Activated CD4-positive, alpha-beta T cell treated with anti-CD3 and anti-CD28 coated beads, Interleukin-2, amount 50 U/mL, for 1 hour (primary cell): Measurements from ENCODE around the gene C12orf56.
A peak's percentile ranks its signal among the peaks of the same experiment; 100 is the strongest.

ENCODE experiments used
- DNase-seq: peaks from one replicate; pipeline ENCODE4 v3.0.0-alpha.2; 2020

C12orf56 gene, protein sequence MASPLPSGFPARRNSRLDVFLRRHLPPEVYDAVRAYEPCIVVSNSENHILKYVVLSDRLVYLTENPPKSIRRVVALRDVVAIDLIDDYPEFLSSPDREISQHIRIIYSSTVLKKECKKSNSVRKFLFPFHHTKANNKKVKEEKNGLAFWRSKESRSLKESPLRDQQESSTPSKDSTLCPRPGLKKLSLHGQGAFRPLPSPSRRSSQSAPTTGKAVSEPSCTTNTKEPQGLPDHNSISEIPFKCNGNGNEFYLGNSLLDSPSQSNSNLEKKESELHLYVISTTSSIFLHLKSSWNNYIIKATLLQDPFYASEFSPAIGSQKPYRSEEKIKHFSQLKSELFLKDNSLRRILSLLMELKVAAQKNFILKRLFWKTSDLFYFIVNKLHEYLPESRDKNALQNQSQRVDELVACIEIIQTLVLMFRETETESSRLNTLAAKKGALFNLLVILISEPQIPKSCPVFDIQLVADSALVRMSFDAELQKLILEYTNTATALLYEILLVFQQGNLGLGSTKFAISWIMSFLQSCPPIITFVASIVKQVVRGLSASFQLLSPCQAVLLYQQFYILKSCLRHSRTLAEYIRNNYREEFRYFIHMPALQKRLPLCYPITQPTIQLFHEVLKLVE

DNA sequence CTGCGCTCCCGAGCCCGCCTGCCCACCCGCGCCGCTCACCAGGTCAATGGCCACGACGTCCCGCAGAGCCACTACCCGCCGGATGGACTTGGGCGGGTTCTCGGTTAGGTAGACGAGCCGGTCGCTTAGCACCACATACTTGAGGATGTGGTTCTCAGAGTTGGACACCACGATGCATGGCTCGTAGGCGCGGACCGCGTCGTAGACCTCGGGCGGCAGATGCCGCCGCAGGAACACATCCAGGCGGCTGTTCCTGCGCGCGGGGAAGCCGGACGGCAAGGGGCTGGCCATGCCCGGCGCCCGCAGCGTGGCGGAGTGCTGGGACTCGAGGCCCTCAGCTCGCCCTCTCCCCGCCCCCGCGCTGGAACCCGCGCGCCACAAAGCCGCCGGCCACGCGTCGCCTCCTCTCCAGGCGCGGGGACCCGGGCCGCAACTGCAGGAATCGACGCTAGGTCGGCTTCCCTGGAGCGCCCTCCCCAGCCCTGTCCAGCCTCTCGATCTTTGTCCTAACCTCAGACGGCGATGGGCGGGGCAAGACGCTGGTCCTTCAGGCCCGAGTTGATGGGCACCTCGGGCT is at the start of gene C12orf56:
Gene C12orf56, minus strand, starts transcription at position 484 of the 577 bp plus-strand sequence. Its CDS starts 193 bp downstream, at position 291.
- no peak for DNase-seq

DNA sequence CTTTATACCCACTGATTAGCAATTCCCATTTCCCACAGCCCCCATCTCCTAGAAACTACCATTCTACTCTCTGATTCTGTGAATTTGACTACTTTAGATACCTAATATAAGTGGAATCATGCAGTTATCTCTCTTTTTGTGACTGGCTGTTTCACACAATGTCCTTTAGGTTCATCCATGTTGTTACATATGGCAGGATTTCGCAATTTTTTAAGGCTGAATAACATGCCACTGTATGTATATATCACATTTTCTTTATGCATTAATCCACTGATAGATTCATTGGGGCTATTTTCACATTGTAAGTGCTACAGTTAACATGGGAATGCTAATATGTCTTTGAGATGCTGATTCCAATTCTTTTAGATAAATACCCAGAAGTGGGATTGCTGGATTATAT is 49.5 kb upstream of the C12orf56 start:
- no peak for DNase-seq

DNA sequence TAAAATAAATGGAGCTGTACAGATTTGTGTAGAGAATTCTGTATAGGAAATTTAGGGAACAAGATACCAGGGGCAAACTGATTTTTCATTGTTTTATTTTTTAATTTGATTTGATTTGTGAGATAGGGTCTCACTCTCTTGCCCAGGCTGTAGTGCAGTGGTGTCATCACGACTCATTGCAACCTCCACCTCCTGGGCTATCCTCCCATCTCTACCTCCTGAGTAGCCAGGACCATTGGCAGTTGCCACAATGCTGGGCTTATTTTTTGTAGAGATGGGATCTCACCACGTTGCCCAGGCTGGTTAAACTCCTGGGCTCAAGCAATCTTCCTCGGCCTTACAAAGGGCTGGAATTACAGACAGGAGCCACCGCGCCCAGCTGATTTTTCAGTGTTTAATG is 43.4 kb upstream of the C12orf56 start:
- DNase-seq, result no peak

DNA sequence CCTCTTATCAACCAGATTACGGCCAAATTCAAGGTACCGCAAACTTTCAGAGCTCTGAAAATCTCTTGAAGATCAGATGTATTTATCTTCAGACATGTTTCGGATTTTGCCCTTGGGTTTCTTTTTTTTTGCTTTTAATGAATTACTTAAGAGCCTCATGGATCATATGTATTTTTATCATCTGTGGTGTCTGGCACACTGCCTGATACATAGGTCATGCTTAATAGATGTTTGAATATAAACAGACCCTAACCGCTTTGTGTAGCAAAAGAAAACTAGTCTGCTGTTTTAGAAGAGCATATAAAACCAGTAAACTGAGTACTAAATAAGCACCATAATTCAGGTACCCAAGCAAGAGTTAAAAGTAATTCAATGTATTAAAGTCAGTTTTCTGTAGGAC is 41.2 kb upstream of the C12orf56 start:
- DNase-seq, result no peak

DNA sequence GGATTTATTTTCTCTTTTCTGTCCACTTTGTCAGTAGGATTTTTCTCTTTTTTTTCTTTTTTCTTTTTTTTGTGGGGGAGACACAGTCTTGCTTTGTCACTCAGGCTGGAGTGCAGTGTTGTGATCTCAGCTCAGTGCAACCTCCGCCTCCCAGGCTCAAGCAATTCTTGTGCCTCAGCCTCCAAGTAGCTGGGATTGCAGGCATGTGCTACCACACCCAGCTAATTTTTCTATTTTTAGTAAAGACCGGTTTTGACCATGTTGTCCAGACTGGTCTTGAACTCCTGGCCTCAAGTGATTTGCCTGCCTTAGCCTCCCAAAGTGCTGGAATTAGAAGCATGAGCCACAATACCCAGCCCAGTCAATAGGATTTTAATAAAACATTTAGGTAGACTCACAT is 40.3 kb upstream of the C12orf56 start:
- no peak for DNase-seq

DNA sequence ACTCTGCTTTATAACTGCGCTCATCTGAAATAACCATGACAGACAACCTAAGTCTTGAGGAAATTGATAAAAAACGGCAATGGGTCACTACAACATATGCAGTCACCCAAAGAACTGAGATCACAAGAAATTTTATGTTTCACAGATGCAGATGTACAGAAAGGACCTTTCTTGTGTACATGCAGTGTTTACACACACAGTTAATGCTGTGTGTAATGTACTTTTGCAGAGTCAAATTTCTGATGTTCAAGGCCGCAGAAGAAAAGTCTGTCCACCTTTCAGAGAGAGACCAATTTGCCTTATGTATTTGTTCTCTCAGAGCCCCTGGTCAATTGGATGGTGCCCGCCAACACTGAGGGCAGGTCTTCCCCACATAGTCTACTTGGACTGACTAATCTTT is 38.4 kb upstream of the C12orf56 start:
- DNase-seq, result no peak

DNA sequence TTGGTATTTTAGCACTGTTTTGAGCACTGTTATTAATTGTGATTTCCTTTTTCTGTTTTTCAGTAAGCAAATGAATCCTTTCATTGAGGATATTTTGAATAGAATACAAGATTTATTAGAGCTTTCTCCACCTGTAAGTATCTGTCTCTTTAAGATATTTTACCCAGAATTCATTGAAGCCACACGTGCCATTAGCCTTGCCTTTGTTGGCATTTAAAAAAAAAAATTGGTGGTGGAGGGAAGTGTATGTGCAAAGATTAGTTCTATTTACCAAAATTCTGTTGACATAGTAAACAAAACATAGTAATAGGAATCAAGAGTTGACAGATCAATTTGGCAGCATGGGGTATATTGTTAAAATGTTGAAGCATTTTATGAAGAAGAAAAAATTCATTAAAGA is 37.4 kb upstream of the C12orf56 start:
- no peak for DNase-seq

DNA sequence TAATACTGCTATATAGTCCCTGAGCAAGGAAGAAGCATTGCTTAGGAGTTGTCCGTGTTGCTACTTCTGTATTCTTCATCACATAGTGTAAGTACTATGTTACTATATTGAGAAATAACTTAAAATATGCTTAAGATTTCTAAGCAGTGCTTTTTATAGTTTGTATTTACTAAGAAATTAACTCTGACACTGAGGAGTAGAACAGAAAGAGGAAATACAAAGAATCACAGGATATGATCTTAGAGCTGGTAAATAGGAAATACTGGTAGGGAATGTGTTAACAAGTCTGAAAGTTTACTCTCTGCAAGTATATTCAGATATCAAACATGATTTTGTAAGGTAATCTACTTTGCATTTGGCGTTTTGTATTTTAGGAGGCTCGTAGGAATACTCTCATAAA is 29.1 kb upstream of the C12orf56 start:
- DNase-seq, result no peak

DNA sequence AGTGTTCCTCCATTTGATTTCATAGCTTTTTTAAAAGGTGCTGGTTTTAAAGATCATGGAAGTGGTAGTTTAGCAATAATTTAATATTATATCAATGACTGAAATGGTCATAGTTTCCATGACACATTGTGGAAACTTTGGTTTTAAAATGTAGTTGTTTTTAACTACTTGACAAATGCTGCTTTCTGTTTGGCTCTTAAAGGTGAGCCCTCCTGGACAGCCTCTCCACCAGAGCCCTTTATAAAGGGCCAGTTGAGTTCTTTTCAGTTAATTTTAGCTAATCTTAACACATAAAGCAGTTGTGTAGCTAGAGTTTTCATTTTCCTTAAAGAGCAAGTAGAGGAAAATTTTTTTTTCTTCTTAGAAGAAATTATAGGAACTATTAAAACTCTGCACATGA is 27.7 kb upstream of the C12orf56 start:
- no peak for DNase-seq

DNA sequence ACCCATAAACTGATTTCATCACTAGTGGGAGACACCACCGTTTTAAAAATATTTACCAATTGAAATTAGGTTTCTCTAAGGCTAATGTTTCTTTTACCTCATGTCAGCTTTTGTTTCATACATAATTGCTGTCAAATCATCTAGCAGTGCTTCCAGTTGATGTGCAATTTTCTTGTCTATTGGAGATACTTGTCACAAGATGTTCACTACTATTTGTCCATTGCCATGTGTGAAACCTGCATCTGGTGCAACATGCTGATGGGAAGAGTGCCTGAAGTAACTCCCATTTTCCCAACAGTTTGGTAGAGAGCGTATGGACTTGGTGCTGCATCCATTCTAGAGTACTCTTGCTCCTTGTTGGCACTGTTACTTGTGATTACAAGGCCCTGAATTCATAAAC is 23.3 kb upstream of the C12orf56 start:
- DNase-seq, result no peak

DNA sequence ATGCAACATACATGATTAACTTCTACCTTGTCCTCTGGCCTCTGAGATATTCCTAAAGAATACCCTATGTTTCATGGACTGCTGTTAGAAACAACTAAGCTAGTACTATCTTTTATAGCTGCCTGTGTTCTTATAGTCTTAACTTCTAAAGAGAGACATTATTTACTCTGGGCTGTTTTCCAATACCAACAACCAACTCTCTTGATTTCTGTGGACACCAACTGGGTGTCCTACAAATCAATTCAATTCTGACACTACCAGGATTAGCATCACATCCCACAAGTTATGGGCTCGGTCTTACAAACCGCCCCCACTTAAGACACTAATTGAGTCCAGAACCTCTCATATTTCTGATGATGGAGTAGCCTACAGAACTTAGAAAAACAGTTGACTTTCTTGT is 21.9 kb upstream of the C12orf56 start:
- DNase-seq, result no peak

DNA sequence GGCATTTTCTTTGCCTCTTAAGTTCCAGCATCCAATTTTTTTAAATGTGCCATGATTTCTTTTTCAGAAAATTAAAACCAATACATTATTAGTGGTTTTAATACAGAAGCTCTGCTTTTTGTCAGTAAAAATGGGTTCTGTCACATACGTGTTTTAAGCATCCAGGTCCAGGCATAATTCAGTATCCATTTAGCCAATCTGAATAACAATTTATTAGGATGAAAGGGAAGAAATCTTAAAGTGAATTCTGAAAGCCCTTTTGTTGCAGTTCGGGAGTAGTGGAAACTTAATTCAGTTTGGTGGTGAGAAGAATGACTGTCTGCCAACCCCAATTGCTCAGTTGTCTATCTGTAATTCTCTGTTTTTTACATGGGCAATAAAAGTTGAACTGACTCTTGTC is 20.9 kb upstream of the C12orf56 start:
- DNase-seq, result no peak

DNA sequence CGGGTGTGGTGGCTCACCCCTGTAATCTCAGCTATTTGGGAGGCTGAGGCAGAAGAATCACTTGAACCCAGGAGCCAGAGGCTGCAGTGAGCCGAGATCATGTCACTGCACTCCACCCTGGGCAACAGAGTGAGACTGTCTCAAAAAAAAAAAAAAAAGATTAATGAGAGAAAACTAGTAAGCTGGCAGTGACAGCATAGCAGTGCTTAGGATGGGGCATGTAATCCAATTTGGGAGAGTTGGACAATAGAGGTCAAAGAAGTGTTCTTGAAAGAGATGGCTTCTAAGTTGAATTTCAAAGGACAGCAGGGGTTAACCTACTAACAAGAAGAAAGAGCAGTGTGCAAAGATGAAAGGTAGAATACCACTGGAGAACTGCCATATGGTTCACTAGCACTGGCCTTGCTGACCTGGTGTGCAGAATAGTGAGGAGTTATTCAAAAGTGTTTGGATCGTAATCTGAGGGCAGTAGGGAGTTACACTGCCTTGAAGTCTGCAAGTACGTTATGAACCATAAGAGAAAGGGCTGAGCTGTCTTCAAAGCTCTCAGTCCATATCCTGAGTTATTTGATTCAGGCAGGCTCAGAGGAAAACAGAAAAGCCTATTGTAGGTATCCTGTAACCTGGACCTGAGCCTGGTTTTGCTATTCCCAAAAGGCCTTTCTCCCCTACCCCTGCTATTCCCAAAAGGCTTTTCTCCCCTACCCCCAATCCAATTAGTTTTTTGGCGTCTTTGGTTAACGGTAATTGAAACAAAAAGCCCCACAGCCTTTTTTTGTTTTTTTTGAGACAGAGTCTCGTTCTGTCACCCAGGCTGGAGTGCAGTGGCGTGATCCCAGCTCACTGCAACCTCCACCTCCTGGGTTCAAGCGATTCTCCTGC is 17.0 kb upstream of the C12orf56 start:
- no peak for DNase-seq

DNA sequence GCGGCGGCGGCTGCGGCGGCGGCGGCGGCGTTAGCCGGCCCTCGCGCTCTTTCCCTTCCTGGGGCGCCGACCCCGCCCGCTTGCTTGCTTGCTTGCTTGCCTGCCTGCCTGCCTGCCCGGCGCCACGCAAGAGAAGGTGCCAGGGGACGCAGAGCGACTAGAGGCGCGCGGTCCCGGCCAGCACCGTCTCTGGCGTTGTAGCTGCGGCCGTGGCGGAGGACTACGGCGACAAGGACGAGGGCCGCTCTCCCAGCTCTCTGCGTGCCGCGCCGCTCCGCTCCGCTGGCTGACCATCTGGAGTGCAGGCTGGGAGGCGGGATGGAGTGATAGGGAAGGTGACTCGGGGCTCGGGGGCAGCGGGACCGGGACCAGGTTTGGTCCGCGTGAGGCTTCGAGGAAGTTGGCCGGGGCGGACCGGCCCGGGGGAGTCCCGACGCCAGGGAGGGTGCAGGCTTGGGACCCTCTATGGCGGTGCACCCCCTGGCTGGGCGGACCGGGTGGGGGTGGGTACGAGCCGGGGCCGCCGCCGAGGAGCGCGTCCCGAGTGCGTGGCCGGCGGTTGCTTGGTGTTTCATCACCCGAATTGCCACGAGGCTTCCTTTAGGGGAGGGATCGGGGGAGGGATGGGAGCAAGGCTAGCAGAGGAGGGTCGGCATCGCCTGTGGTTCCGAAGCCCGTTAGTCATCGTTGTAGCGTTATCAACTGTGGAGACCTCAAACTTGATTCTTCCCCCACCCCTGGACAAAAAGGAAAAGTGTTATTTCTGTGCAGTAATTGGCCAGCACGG is 14.1 kb upstream of the C12orf56 start:
- DNase-seq, result peak; percentile 25

DNA sequence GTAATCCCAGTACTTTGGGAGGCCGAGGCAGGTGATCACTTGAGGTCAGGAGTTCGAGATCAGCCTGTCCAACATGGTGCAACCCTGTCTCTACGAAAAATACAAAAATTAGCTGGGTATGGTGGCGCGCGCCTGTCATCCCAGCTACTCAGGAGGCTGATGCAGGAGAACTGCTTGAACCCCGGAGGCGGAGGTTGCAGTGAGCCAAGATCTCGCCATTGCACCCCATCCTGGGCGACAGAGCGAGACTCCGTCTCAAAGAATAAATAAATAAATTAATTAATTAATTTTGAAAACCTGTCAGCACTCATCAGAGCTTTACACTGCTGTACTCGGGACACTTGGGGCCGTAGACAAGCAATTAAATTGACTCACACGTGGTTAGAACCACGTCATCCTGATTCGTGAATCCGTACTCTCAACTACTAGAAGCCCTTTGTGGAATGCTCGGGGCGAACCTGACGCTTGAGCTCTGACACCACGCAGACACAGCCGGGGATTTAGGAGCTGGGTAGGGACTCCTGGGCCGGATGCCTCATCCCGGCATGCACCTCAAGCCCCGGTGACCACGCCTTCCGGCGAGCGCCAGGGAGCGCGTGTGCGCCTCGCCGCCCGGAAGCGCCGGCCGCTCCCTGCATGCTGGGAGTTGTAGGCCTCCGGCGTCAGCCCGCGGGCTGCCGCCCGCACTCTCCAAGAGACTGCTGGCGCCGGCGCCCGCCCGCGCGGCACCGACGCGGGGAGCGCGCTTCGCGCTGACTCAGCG is 13.3 kb upstream of the C12orf56 start, which contains the start of gene XPOT:
Gene XPOT, plus strand, starts transcription at position 686 of the 763 bp plus-strand sequence. CDS start 5,644 bp downstream, outside the sequence.
- DNase-seq, result peak; percentile 89

DNA sequence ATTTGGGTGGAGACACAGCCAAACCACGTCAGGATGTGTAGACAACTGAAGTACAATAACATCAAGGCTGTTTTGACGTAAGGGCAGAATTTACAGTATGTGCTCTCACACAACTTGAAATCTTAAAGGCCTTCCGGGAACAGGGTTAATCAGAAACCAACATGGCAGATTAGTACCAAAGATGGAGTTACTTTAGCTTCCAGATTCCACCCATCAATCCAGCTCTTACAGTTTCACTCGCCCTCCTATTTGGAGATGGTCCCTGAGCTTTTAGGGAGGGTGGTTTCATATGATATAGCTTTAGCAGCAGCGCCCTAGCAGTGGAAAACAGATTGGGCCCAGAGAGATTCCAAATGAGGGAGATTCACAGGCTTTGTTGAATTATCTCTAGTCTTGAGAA is 11.6 kb upstream of the C12orf56 start:
- DNase-seq, result no peak

DNA sequence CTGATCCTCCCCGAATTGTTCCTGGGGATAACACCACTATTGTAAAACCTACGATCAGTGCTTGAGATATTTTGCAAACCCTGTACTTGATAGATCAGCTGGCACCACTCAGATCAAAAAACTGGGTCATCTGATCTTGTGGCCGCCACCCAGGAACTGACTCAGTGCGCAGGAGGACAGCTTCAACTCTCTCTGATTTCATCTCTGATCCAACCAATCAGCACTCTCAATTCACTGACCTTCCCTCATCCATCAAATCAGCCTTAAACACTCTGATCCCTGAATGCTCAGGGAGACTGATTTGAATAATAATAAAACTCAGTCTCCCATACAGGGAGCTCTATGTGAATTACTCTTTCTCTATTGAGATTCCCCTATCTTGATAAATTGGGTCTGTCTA is 9.5 kb upstream of the C12orf56 start:
- DNase-seq, result no peak

DNA sequence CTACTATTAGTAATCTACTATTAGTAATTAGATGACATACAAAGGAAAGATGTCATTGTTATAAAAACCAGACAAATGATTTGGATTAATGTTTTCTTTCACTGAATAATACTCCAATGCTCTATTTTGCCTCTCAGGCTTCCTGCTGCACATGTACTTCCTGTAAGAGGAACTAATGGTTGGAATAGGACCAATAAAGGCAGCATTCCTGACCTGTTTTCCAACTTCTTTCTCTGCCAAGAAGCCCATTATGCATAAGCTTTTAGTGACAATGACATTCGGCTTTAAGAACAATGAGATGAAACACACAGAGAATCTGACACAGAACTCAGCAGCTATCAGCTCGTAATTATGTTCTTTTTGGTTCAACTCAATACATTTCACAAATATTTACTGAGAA is 5.2 kb upstream of the C12orf56 start:
- DNase-seq, result no peak

DNA sequence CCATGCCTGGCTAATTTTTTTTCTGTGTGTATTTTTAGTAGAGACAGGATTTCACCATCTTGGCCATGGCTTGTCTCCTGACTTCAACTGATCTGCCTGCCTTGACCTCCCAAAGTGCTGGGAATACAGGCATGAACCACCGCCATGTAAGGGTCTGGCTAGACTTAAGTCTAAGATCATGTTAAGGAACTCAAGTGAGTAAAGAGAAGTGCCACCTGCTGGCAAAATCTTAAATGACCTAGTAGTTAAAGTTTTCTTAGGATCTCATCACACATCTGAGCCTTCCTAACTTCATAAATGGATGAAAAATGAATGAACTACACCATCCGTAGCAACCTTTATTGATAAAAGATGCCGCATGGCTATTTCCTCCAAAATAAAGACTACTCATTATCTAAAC is 1.7 kb upstream of the C12orf56 start:
- no peak for DNase-seq

DNA sequence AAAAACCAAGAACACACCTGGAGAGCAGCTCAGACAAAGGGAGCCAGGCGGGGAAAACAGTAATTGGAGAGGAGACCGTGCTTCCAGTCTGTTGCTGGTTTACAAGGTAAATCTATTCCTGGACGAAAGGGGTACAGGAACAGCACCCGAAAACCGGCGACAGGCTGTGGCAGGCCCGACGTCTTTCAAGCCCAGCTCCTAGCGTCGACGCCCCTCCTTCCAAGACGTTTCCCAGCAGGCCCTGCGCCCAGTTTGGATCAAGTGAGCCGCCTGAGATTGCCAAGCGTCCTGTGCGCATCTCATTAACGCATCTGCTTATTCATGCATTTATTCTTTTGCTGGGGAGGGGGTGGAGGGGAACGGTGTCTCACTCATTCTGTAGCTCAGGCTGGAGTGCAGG is 1.4 kb downstream of the C12orf56 start:
- DNase-seq, result no peak

DNA sequence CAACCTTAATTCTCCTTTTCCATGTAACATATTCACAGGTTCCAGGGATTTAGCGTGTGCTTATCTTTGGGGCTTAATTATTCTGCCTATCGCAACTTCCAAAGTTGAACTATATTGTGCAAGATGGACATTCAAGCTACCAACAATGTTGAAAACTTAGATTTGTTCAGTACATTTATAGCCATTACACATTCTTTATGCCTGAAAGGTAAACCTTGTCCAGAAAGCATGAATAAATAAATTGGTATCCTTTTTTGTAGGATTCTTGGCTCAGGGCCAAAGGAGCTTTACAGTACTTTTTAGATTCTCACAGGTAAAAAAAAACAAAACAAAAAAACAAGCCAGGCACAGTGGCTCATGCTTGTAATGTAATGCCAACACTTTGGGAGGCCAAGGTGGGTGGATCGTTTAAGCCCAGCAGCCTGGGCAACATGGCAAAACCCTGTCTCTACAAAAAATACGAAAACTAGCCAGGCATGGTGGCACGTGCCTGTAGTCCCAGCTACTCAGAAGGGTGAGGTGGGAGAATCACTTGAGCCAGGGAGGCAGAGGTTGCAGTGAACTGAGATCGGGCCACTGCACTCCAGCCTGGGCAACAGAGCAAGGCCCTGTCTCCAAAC is 3.3 kb downstream of the C12orf56 start:
- no peak for DNase-seq
